Fibroblast of the aortic adventitia (primary cell): ENCODE data around the gene DCUN1D1. TPM values are rescaled to one million over a fixed set of nuclear protein-coding genes. Genes with fewer than 3 reads are reported as not detected.

Source experiments
- DNase-seq: peaks from one replicate; pipeline ENCODE4 v3.0.0-alpha.2; 2010; ENCODE audit warnings: low read depth
- H3K4me3 ChIP-seq: 2 replicates; pipeline ENCODE4 v1.5.1; 2011; ENCODE audit warnings: low read depth, mild to moderate bottlenecking, control low read depth, low read length, moderate library complexity
- total RNA-seq: library from RNA; depleted of rRNA; stranded (reverse); fragments of >200 nt; gene quantifications from 2 replicates; pipeline ENCODE4 v1.2.3, GENCODE V29; 2012; ENCODE audit warnings: low replicate concordance
- TF ChIP-seq, protein P1 (sequence below): IDR thresholded peaks from 2 replicates; pipeline ENCODE4 v1.5.1; 2011; ENCODE audit warnings: mild to moderate bottlenecking, low read length, control low read depth, inconsistent platforms; ENCODE audit not compliant: insufficient read depth

DCUN1D1 gene
- total RNA-seq, 1 donor = 49.5 TPM

DNA sequence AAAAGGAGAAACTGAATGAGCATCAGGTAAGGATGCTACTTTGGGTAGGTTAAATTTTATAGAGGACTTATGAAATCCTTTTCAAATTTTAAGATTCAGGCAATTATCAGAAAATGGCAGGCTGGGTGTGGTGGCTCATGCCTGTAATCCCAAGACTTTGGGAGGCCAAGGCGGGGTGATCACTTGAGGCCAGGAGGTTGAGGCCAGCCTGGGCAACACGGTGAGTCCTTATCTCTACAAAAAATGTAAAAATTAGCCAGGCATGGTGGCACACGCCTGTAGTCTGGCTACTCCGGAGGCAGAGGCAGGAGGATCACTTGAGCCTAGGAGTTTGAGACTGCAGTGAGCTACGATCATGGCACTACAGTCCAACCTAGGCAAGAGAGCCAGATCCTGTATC, 23.1 kb downstream of the DCUN1D1 start:
- TF ChIP-seq, protein P1, sequence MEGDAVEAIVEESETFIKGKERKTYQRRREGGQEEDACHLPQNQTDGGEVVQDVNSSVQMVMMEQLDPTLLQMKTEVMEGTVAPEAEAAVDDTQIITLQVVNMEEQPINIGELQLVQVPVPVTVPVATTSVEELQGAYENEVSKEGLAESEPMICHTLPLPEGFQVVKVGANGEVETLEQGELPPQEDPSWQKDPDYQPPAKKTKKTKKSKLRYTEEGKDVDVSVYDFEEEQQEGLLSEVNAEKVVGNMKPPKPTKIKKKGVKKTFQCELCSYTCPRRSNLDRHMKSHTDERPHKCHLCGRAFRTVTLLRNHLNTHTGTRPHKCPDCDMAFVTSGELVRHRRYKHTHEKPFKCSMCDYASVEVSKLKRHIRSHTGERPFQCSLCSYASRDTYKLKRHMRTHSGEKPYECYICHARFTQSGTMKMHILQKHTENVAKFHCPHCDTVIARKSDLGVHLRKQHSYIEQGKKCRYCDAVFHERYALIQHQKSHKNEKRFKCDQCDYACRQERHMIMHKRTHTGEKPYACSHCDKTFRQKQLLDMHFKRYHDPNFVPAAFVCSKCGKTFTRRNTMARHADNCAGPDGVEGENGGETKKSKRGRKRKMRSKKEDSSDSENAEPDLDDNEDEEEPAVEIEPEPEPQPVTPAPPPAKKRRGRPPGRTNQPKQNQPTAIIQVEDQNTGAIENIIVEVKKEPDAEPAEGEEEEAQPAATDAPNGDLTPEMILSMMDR = no peak
- DNase-seq = no peak
- no peak overlapping the region for H3K4me3 ChIP-seq

DNA sequence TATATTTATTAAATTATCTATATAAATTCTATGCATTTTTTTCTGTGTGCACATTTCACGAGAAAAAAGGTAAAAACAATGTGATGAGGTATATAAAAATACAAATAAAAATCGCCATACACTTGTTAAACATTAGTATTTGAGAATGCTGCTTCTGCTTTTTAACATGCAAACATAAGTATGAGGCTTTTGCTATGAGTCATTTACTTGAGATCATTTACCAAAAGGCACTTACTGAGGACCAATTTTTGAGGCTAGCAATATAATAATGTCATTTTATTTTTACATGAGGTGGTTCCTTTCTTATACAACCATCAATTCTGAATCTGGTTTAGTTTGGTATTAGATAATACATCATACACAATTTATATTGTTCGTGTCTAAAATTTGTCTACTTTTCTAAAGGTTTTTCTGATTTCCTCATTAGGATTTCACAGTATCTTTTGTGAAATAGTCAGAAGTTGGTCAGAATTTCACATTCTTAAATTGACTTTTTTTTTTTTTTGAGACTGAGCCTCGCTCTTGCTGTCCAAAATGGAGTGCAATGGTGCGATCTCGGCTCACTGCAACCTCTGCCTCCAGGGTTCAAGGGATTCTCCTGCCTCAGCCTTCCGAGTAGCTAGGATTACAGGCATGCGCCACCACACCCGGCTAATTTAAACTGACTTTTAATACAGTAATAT, 25.6 kb downstream of the DCUN1D1 start:
- TF ChIP-seq, protein P1 = no peak
- DNase-seq = no peak
- H3K4me3 ChIP-seq = no peak overlapping the region

DNA sequence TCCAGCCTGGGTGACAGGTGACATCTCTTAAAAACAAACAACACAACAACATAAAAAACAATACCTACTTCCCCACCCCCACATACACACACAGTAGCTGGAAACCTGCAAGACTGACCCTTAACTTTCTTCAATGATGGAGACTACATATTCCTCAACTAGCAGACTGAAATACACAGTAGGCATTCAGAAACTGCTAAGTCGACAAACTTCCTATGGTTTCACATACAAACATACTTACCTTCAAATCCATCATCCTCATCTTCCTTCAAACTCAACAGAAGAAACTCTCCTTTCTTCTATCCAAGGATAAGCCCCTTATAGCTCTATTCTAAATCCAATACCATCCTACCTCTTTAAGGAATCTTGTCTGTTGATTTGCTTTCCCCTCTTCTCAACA, 30.6 kb downstream of the DCUN1D1 start:
- no peak overlapping the region for H3K4me3 ChIP-seq
- TF ChIP-seq, protein P1 = no peak
- DNase-seq = no peak

DNA sequence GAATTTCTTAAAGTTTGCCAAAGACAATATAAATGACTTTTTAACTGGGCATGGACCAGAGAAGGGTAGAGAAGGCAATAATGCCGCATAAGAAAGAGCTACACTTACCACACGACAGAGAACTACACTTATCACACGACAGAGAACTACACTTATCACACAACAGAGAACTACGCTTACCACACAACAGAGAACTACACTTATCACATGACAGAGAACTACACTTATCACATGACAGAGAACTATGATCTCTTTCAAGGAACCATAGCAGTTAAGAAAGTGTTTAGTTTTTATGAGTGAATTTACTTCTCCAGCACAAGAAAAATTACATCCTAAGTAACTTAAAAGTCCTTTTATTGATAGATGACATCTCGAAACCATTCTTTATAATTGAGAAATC, 32.0 kb downstream of the DCUN1D1 start:
- DNase-seq = no peak
- TF ChIP-seq, protein P1 = no peak
- H3K4me3 ChIP-seq = no peak overlapping the region

DNA sequence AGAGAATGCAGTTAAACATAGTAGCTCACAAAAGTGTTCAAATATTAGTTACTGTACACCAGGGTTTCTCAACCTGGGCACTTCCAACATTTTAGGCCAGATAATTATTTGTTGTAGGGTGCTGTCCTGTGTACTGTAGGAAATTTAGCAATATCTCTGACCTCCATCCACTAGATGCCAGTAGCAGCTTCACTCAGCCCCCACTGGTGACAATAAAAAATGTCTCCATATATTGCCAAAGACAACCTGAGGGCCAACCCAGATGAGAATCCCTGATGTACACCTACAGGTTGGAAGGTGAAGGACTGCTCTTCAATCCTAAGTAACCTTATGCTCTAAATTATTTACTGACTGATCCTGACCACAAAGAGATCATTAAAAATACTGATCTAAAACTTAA, 32.5 kb downstream of the DCUN1D1 start:
- TF ChIP-seq, protein P1 = no peak
- DNase-seq = no peak
- H3K4me3 ChIP-seq = no peak overlapping the region

DNA sequence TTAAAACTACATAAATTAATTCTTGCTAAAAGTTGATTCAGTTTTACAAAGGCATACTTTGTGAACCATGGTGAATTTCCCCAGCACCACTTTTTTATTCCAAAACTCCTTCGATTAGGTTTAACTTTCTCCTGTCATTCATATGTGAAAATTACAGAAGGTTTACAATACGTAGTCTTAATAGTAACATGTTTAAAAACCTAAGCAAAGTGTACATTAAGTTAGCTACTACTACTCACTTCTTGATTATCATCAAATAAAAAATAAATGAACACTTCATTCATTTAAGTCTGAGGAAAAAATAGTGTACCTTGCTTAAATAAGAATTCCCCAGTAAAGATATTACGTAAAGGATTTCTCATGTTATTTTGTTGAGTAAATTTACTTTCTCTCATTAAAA, 38.6 kb downstream of the DCUN1D1 start:
- H3K4me3 ChIP-seq = no peak overlapping the region
- DNase-seq = no peak
- TF ChIP-seq, protein P1 = no peak
